Measurements from ENCODE around the gene SPSB4.

DNA sequence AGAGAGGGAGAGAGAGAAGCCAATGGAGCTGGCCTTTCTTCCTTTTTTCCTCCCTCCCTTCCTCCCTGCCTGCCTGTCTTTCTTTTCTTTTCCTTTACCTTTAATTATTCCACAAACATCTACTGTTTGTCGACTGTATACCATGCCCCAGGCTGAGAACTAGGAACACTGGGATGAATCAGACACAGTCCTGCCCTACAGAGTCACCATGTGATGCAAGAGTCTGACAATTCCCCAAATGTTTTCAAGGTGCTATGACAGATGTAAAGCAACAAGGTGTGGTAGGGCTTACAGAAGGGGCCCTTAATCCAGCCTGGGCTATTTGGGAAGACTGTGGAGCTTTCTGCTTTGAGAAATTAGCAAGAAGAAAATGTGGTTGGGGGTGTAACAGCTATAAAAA, 4.0 kb upstream of the SPSB4 start:
- TF ChIP-seq POLR2A (IDR thresholded peaks at IDR 0.05): no peak
- TF ChIP-seq, protein P1, sequence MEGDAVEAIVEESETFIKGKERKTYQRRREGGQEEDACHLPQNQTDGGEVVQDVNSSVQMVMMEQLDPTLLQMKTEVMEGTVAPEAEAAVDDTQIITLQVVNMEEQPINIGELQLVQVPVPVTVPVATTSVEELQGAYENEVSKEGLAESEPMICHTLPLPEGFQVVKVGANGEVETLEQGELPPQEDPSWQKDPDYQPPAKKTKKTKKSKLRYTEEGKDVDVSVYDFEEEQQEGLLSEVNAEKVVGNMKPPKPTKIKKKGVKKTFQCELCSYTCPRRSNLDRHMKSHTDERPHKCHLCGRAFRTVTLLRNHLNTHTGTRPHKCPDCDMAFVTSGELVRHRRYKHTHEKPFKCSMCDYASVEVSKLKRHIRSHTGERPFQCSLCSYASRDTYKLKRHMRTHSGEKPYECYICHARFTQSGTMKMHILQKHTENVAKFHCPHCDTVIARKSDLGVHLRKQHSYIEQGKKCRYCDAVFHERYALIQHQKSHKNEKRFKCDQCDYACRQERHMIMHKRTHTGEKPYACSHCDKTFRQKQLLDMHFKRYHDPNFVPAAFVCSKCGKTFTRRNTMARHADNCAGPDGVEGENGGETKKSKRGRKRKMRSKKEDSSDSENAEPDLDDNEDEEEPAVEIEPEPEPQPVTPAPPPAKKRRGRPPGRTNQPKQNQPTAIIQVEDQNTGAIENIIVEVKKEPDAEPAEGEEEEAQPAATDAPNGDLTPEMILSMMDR (IDR thresholded peaks at IDR 0.05): no peak

Data from uterus (tissue), 2 donors.